Heart right ventricle (tissue), 16 donors: ENCODE measurements around the gene CIPC. TPM values are rescaled to one million over a fixed set of nuclear protein-coding genes. Genes with fewer than 3 reads are reported as not detected.
A peak's percentile ranks its signal among the peaks of the same experiment; 100 is the strongest.

Source experiments
- ATAC-seq, 8 donors: fragments of 200-7000 bp; cut with Tn5 transposase; one replicate each; pipeline ENCODE4 v1.9.1; 2020; ENCODE audit warnings: mild to moderate bottlenecking in 8 of 8, moderate library complexity in 8 of 8, moderate number of reproducible peaks in 1 of 8
- DNase-seq, 2 donors: peaks; one replicate each; pipeline ENCODE4 v3.0.0-alpha.2; 2020
- H3K27ac ChIP-seq, 10 donors: fragments of 200-600 bp; sonication (generic) in 2 of 10; one replicate each; pipeline versions ENCODE4 v1.5.0 to v1.8.0; 2020 to 2022; ENCODE audit warnings: mild to moderate bottlenecking in 3 of 10
- H3K27me3 ChIP-seq, 7 donors: fragments of 200-600 bp; one replicate each; pipeline ENCODE4 v1.8.0; 2021 to 2022; ENCODE audit warnings: mild to moderate bottlenecking in 2 of 7
- H3K36me3 ChIP-seq, 9 donors: fragments of 200-600 bp; sonication (generic) in 1 of 9; one replicate each; pipeline versions ENCODE4 v1.5.0 to v1.8.0; 2020 to 2022; ENCODE audit warnings: mild to moderate bottlenecking in 2 of 9
- H3K4me1 ChIP-seq, 9 donors: fragments of 200-600 bp; sonication (generic) in 1 of 9; one replicate each; pipeline versions ENCODE4 v1.5.0 to v1.8.0; 2020 to 2022; ENCODE audit warnings: mild to moderate bottlenecking in 4 of 9
- H3K4me3 ChIP-seq, 10 donors: fragments of 200-600 bp; sonication (generic) in 2 of 10; one replicate each; pipeline versions ENCODE4 v1.5.0 to v1.8.0; 2020 to 2022; ENCODE audit warnings: mild to moderate bottlenecking in 7 of 10, moderate library complexity in 2 of 10
- H3K9me3 ChIP-seq, 11 donors: fragments of 200-600 bp in 10 of 11; sonication (generic) in 2 of 11; one replicate each; pipeline versions ENCODE4 v1.5.0 to v1.8.0; 2013 to 2022; ENCODE audit warnings: mild to moderate bottlenecking in 2 of 11, control low read depth in 1 of 11, moderate library complexity in 1 of 11
- CTCF ChIP-seq, 9 donors: fragments of 200-600 bp; sonication (generic) in 2 of 9; IDR thresholded peaks; one replicate each; pipeline versions ENCODE4 v1.5.0 to v1.8.0; 2021 to 2022; ENCODE audit warnings: antibody characterized with exemption in 9 of 9, mild to moderate bottlenecking in 5 of 9, moderate library complexity in 1 of 9
- WGBS, 2 donors: extraction: QIAGEN DNeasy Blood & Tissue Kit; methylation state at CpG; one replicate each; pipeline ENCODE4 v1.1.7; 2013; ENCODE audit warnings: inconsistent platforms in 1 of 2; 5-methylcytosine and 5-hydroxymethylcytosine counted together
- intact Hi-C, 10 donors: fragments of 100-400 bp; cut with DNase I; formaldehyde crosslinking; loops; one replicate each; pipeline versions ENCODE4 v1.11.1 to v1.14.2; 2022
- polyA plus RNA-seq, 2 donors: library from polyadenylated mRNA; stranded (reverse); fragments of 200-250 nt; gene quantifications; one replicate each; pipeline ENCODE4 v1.2.3, GENCODE V29; 2013
- total RNA-seq, 10 donors: library from RNA; stranded (reverse); fragmentation: NEBNext Ultra II Directional in 3 of 10; extraction: Animal tissue kit (Norgen Biotek cat#: 25700) in 3 of 10; gene quantifications; one replicate each; pipeline versions ENCODE4 v1.2.1 to v1.2.4, GENCODE V29; 2021 to 2023
- donor health status: Arrhythmogenic right ventricular cardiomyopathy.
- donor health status: ischemic (EF 13 %, LVEDD 7.1; RV severe dilation, severe dysfunction).
- donor health status: healthy with polysubstance abuse.
- donor health status: DM: no; HTN: yes; CAD: no.
- donor health status: DM: no; HTN: no; CAD: no.
- donor health status: ischemic (EF 25% LVEDD 6.9; RV normal size, moderate dysfunction).
- donor health status: ischemic (EF 25% LVEDD 5.7; RV mildly dilated, moderate dysfunction).
- donor health status: healthy.
- donor health status: DM: yes; HTN: yes; CAD: no.
- donor health status: Ischemic cardiomyopathy.
- donor health status: ischemic (EF 35%, LVEDD 5.7; RV mildly dilated, moderate dysfunction).
- donor health status: nonischemic (EF 11% LVEDD 7.7; RV severe dilation, severe dysfunction).
- donor health status: DM: yes; HTN: yes; CAD: no.
- donor health status: PGD.
- donor health status: ischemic (EF 29% LVEDD 5.4; RV normal size, mild dysfunction).
- donor health status: nonischemic (EF 23%, LVEDD 6.1; RV moderate dilation, normal function).

The CIPC gene
- total and polyA plus RNA-seq, 12 donors: 9.4 to 93.8 (median 62.5) TPM

- no peak for TF ChIP-seq CTCF (IDR thresholded peaks at IDR 0.05)
- Histone ChIP-seq H3K27me3 (no peaks in the 10 kb centered on the region), H3K27ac (no peak overlapping the region), H3K9me3 (peaks cover 0 to 17% (median 13%) of the 10 kb centered on the region in 11 donors), H3K36me3 (no peaks in the 10 kb centered on the region), H3K4me1 (peaks cover 0 to 13% (median 3%) of the 10 kb centered on the region in 9 donors), H3K4me3 (no peak overlapping the region)
- intact Hi-C loops: loop anchor here in 1 of 10 donors (10.0 kb wide), 1 partner anchor 377 kb away; no protein-coding TSS in a partner anchor
- no peak for DNase-seq
- ATAC-seq: no peak
Measured at GRCh38 chr14:77091518-77091917, 6.5 kb upstream of the CIPC start.

DNA sequence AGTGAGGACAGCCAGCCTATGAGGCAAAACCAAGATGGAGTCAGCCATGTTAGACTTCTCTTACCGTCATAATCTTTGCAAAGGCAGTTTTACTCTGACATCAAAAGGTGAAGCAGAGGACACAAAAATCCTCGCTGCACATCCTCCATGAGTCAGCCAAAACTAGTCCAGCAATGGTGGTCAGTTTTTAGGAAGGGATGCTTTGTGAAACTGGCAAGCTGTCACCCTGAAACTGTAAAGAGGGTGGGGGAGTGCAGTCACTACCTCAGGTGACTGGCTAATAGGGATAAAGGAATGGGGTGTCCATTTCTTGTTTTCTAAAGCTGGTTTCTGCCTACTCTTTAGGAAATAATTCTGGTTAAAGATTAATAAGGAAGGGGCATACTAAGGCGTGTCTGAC is 5.4 kb upstream of the CIPC start:
- WGBS, 2 donors: 87 to 92% methylated on average over 3 of the region's 3 CpGs

GRCh38 chr14:77094672-77095284 is 3.3 kb upstream of the CIPC start:
- intact Hi-C loops: loop anchor here in 5 of 10 donors (1.0 to 10.0 kb wide), 5 partner anchors 24 to 380 kb away; partner anchors contain the start of gene IRF2BPL (in 1 of the 5)
- Histone ChIP-seq H3K4me1 (peaks cover 0 to 35% (median 23%) of the 10 kb centered on the region in 9 donors), H3K27me3 (no peaks in the 10 kb centered on the region), H3K27ac (no peak overlapping the region), H3K4me3 (no peak overlapping the region), H3K9me3 (peaks cover 0 to 17% (median 13%) of the 10 kb centered on the region in 11 donors), H3K36me3 (no peaks in the 10 kb centered on the region)
- DNase-seq (peak; percentile 75 to 80), ATAC-seq (no peak)
- 27 to 30% methylated on average over 8 of the region's 8 CpGs for WGBS, 2 donors
- TF ChIP-seq CTCF (IDR thresholded peaks at IDR 0.05): peak; percentile 64 to 90 (median 82)

More for the DNA sequence above, 5.4 kb upstream of the CIPC start:
- no peaks in the 10 kb centered on the region for H3K36me3 ChIP-seq
- no peaks in the 10 kb centered on the region for H3K27me3 ChIP-seq
- peaks cover 0 to 17% (median 13%) of the 10 kb centered on the region in 11 donors for H3K9me3 ChIP-seq
- intact Hi-C loops: loop anchor here in 1 of 10 donors (10.0 kb wide), 1 partner anchor 378 kb away; no protein-coding TSS in a partner anchor
- ATAC-seq (no peak), DNase-seq (no peak)
- TF ChIP-seq CTCF (IDR thresholded peaks at IDR 0.05): no peak
- peaks cover 0 to 23% (median 12%) of the 10 kb centered on the region in 9 donors for H3K4me1 ChIP-seq
- no peak overlapping the region for H3K27ac ChIP-seq
- no peak overlapping the region for H3K4me3 ChIP-seq

DNA sequence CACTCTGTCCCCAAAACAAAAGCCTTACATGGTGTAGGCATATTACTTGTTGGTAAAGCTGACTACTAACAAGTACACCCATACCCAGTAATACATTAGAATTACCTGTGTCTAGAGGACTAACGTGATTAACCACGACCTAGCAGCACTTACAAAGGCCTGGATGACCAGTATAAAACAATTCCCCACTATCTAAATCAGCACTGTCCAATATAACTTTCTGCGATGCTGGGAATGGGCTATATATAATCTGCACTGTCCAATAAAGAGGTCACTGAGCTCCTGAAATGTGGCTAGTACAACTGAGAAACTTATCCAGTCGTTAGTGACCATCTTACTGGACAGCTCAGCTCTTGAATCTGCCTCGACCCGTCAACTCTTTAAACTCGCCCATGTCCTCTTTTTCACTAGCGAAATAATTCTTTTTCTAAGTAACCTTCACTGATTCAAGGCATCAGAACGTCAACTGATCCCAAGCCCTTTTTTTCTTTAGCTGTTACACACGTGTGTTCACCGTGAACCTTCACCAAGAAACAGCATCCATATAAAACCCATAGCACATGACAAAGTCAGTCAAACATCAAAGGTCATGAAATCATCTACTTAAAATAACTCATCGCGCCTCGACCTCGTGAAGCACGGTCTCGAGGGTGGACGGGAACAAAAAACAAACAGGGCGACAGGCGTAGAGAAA is 905 bp upstream of the CIPC start:
- peaks cover 0 to 57% (median 47%) of the 10 kb centered on the region in 9 donors for H3K4me1 ChIP-seq
- no peaks in the 10 kb centered on the region for H3K27me3 ChIP-seq
- no peaks in the 10 kb centered on the region for H3K36me3 ChIP-seq
- DNase-seq: no peak
- intact Hi-C loops: loop anchor here in 3 of 10 donors (2.0 to 10.0 kb wide), 3 partner anchors 68 to 382 kb away; partner anchors contain the start of gene IRF2BPL (in 2 of the 3)
- peak overlapping the region; percentile 94 to 99 (median 98) for H3K27ac ChIP-seq
- H3K4me3 ChIP-seq: peak overlapping the region; percentile 40 to 83 (median 71)
- 4% methylated on average over 20 of the region's 20 CpGs for WGBS, 2 donors
- ATAC-seq: peak in 6 of 8 donors; percentile 1 to 8 (median 4)
- H3K9me3 ChIP-seq: peaks cover 0 to under 1% (median 0%) of the 10 kb centered on the region in 11 donors
- no peak for TF ChIP-seq CTCF (IDR thresholded peaks at IDR 0.05)
